B cell (primary cell): ENCODE results near the gene SLC20A1. TPM values are rescaled to one million over a fixed set of nuclear protein-coding genes. Genes with fewer than 3 reads are reported as not detected.

Source experiments
- ATAC-seq: fragments of 200-7000 bp; cut with Tn5 transposase; one replicate; pipeline ENCODE4 v1.10.0; 2021; ENCODE audit warnings: low read depth, mild to moderate bottlenecking, moderate number of reproducible peaks, moderate library complexity
- CTCF ChIA-PET: fragments of 350-600 bp; sonication (Branson Sonifier 250); formaldehyde crosslinking; loops from one replicate; lab custom pipeline; 2021; ENCODE audit warnings: antibody characterized with exemption, inconsistent platforms; lab: Charles Lee
- POLR2A ChIA-PET: fragments of 350-600 bp; sonication (Branson Sonifier 250); formaldehyde crosslinking; loops from one replicate; lab custom pipeline; 2021; ENCODE audit warnings: antibody characterized with exemption; lab: Charles Lee
- DNase-seq: peaks from one replicate; pipeline ENCODE4 v3.0.0; 2013
- H2AFZ ChIP-seq: 2 replicates; pipeline ENCODE4 v1.6.1; 2012; ENCODE audit warnings: mild to moderate bottlenecking, low read depth, low read length; ENCODE audit not compliant: insufficient read depth, poor library complexity, severe bottlenecking
- H3K27ac ChIP-seq, 2 donors: 1 replicate in 1 of 2; 2 replicates in 1 of 2; pipeline ENCODE4 v1.5.1; 2012 to 2013; ENCODE audit warnings: low read length in 2 of 2, mild to moderate bottlenecking in 2 of 2, moderate library complexity in 1 of 2
- H3K27me3 ChIP-seq, 4 experiments: fragments of 200-600 bp in 1 of 4; sonication (generic) in 1 of 4; replicated peaks in 1 of 4; 1 replicate in 2 of 4; 2 replicates in 2 of 4; pipeline versions ENCODE4 v1.6.1 to v1.7.0; 2013 to 2016; ENCODE audit warnings: low read length in 3 of 4, mild to moderate bottlenecking in 2 of 4, mixed read lengths in 1 of 4, moderate library complexity in 1 of 4; ENCODE audit not compliant: insufficient read depth in 4 of 4, control insufficient read depth in 3 of 4; ENCODE audit errors: control extremely low read depth in 1 of 4
- H3K36me3 ChIP-seq, 2 experiments: replicated peaks in 1 of 2; 1 replicate in 1 of 2; 2 replicates in 1 of 2; pipeline versions ENCODE4 v1.6.1 to v1.7.1; 2013; ENCODE audit warnings: low read length in 1 of 2; ENCODE audit not compliant: insufficient read depth in 2 of 2, control insufficient read depth in 1 of 2; ENCODE audit errors: control extremely low read depth in 1 of 2, extremely low read depth in 1 of 2
- H3K4me1 ChIP-seq, 2 donors: fragments of 200-600 bp in 1 of 2; sonication (generic) in 1 of 2; 1 replicate in 1 of 2; 2 replicates in 1 of 2; pipeline versions ENCODE4 v1.5.1 to v1.6.1; 2013 to 2017; ENCODE audit warnings: low read length in 2 of 2; ENCODE audit not compliant: control insufficient read depth in 2 of 2, insufficient read depth in 2 of 2
- H3K4me2 ChIP-seq: replicated peaks from 2 replicates; pipeline ENCODE3; 2012; ENCODE audit warnings: mild to moderate bottlenecking, low read depth, low read length; ENCODE audit not compliant: poor library complexity, severe bottlenecking
- H3K4me3 ChIP-seq, 5 experiments: fragments of 200-600 bp in 1 of 5; sonication (generic) in 1 of 5; 1 replicate in 3 of 5; 2 replicates in 2 of 5; pipeline versions ENCODE4 v1.5.1 to v1.7.0; 2011 to 2016; ENCODE audit warnings: low read length in 4 of 5, mild to moderate bottlenecking in 4 of 5, low read depth in 2 of 5, control low read depth in 1 of 5, moderate library complexity in 1 of 5; ENCODE audit not compliant: insufficient read depth in 1 of 5; ENCODE audit errors: control extremely low read depth in 1 of 5, extremely low read depth in 1 of 5
- H3K79me2 ChIP-seq: fragments of 200-600 bp; sonication (generic); one replicate; pipeline ENCODE4 v1.6.0; 2016; ENCODE audit warnings: low read length; ENCODE audit not compliant: control insufficient read depth, insufficient read depth
- H3K9ac ChIP-seq: fragments of 200-600 bp; sonication (generic); 2 replicates; pipeline ENCODE4 v1.6.1; 2017; ENCODE audit warnings: mild to moderate bottlenecking, low read length, moderate library complexity
- H3K9me3 ChIP-seq, 3 donors: one replicate each; pipeline versions ENCODE4 v1.6.1 to v1.7.1; 2013; ENCODE audit warnings: low read length in 2 of 3; ENCODE audit not compliant: control insufficient read depth in 2 of 3, insufficient read depth in 1 of 3; ENCODE audit errors: control extremely low read depth in 1 of 3
- H4K20me1 ChIP-seq: 2 replicates; pipeline ENCODE4 v1.6.0; 2012; ENCODE audit warnings: mild to moderate bottlenecking, low read length; ENCODE audit not compliant: insufficient read depth, control insufficient read depth, poor library complexity, severe bottlenecking
- H3K27ac Mint-ChIP-seq: one replicate; pipeline ENCODE4 v1.8.0; 2021; ENCODE audit warnings: mixed read lengths
- H3K27me3 Mint-ChIP-seq: one replicate; pipeline ENCODE4 v1.8.0; 2021; ENCODE audit warnings: mixed read lengths
- H3K4me1 Mint-ChIP-seq: one replicate; pipeline ENCODE4 v1.8.0; 2021; ENCODE audit warnings: mixed read lengths
- H3K4me3 Mint-ChIP-seq: one replicate; pipeline ENCODE4 v1.8.0; 2021; ENCODE audit warnings: mixed read lengths
- H3K9me3 Mint-ChIP-seq: one replicate; pipeline ENCODE4 v1.8.0; 2022; ENCODE audit warnings: mixed read lengths; ENCODE audit not compliant: insufficient read depth
- EZH2 ChIP-seq: IDR thresholded peaks from 2 replicates; pipeline ENCODE4 v1.6.1; 2012; ENCODE audit warnings: borderline replicate concordance, low read depth, mild to moderate bottlenecking, moderate library complexity, low read length; ENCODE audit not compliant: insufficient read depth, poor library complexity, severe bottlenecking
- WGBS: methylation state at CpG from one replicate; pipeline ENCODE4 v1.1.5; 2013; ENCODE audit warnings: missing lambda C conversion rate; ENCODE audit not compliant: insufficient coverage; 5-methylcytosine and 5-hydroxymethylcytosine counted together
- intact Hi-C: fragments of 100-400 bp; cut with micrococcal nuclease; formaldehyde crosslinking; loops from one replicate; pipeline ENCODE4 v1.10.0; 2022
- polyA plus RNA-seq: library from polyadenylated mRNA; depleted of rRNA; stranded (reverse); fragments of >200 nt; gene quantifications from 2 replicates; pipeline ENCODE4 v1.2.3, GENCODE V29; 2012
- total RNA-seq, 2 donors: library from RNA; stranded (reverse); fragments of 120-200 nt in 1 of 2; gene quantifications; 1 replicate in 1 of 2; 2 replicates in 1 of 2; pipeline versions ENCODE4 v1.2.3 to v1.2.4, GENCODE V29; 2013 to 2022
- TF ChIP-seq, protein P1 (sequence below): fragments of 200-600 bp; IDR thresholded peaks from one replicate; pipeline ENCODE4 v1.8.0; 2022; ENCODE audit warnings: antibody characterized with exemption, mild to moderate bottlenecking

The SLC20A1 gene
- total and polyA plus RNA-seq, 2 donors (not counting 1 experiment from before 2014, with no cell fraction given) = 16.1 to 54.9 TPM

DNA sequence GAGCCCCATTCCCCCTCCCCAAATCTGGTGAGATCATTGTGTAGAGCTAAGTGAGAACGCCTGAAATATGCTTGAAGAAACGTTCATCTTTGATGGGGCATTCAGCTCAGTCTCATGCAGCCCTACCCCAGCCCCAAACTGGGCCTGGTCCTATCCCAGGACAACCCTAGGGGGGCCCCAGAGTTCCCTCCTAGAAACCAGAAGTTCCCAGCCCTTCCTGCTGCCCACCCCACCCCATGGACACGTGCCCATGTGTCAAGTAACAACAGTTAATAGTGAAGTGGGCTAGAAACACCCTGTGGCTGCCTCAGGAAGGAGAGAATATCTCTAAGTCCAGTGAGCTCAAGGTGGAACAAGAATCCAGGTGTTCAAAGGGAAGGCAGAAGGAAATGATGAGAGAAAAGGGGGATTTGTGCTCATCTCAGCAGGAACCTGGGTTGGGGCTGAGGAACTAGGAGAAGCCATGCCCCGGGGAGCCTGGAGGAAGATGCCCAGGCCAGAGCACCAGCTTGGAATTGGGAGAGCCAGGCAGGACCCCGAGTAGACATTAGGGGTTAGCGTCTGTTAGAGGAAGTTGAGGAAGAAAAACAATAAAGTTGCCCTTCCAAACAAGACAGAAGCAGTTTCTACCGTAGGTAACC lies 20.1 kb upstream of the SLC20A1 start:
- intact Hi-C loops = loop anchor here (1.0 to 10.0 kb wide), 4 partner anchors 25 to 333 kb away; no protein-coding TSS in a partner anchor
- no peak overlapping the region for H3K27ac Mint-ChIP-seq
- H3K9ac ChIP-seq = no peak overlapping the region
- no peak overlapping the region for H3K4me3 ChIP-seq
- no peak overlapping the region for H2AFZ ChIP-seq
- no peak overlapping the region for H3K27ac ChIP-seq
- H3K36me3 ChIP-seq = no peaks in the 10 kb centered on the region
- TF ChIP-seq, protein P1, sequence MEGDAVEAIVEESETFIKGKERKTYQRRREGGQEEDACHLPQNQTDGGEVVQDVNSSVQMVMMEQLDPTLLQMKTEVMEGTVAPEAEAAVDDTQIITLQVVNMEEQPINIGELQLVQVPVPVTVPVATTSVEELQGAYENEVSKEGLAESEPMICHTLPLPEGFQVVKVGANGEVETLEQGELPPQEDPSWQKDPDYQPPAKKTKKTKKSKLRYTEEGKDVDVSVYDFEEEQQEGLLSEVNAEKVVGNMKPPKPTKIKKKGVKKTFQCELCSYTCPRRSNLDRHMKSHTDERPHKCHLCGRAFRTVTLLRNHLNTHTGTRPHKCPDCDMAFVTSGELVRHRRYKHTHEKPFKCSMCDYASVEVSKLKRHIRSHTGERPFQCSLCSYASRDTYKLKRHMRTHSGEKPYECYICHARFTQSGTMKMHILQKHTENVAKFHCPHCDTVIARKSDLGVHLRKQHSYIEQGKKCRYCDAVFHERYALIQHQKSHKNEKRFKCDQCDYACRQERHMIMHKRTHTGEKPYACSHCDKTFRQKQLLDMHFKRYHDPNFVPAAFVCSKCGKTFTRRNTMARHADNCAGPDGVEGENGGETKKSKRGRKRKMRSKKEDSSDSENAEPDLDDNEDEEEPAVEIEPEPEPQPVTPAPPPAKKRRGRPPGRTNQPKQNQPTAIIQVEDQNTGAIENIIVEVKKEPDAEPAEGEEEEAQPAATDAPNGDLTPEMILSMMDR = no peak
- TF ChIP-seq EZH2 = no peak
- H3K4me3 Mint-ChIP-seq = no peak overlapping the region
- H3K4me2 ChIP-seq = no peak overlapping the region
- no peaks in the 10 kb centered on the region for H3K9me3 Mint-ChIP-seq
- H3K4me1 Mint-ChIP-seq = peaks cover 13% of the 10 kb centered on the region
- POLR2A ChIA-PET = interaction anchor here (1.3 kb wide), 1 partner anchor 20 kb away, joined by 10 read pairs; the partner anchor contains the start of gene SLC20A1
- no peaks in the 10 kb centered on the region for H3K27me3 Mint-ChIP-seq
- DNase-seq = no peak
- 74% methylated on average over 2 of the region's 7 CpGs for WGBS
- no peak for ATAC-seq
- no peaks in the 10 kb centered on the region for H3K9me3 ChIP-seq
- peaks cover 5 to 28% of the 10 kb centered on the region in 2 donors for H3K4me1 ChIP-seq
- H3K27me3 ChIP-seq = no peaks in the 10 kb centered on the region
- H4K20me1 ChIP-seq = no peaks in the 10 kb centered on the region
- CTCF ChIA-PET = interaction anchor here (0.9 to 16.6 kb wide), 16 partner anchors 10 to 261 kb away, joined by 3 to 496 read pairs (median 6); partner anchors contain the start of genes NT5DC4 and SLC20A1
- no peaks in the 10 kb centered on the region for H3K79me2 ChIP-seq

DNA sequence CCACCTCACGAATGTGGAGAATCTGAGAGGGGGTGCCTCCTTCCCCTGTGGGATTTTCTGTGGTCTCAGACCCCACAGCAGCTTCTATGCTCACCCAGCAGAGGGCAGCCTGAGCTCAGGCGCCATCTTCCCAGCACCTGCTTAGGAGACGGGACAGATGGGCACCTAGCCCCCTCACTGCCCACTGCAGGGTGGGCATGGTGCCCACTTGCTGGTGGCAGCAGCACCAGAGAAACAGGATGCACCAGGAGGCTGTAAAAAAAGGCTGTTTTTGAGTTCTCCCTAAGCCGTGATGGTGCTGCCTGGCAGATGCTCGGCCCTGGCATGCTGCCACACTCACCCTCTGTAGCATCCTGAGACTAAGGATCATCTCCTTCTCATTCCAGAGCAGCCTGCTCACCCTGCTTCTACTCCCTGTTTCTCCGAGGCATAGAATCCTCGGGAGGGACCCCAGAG lies 19.1 kb upstream of the SLC20A1 start:
- Mint-ChIP-seq H3K4me3 (peak overlapping the region; percentile 56), H3K27ac (no peak overlapping the region), H3K4me1 (peaks cover 23% of the 10 kb centered on the region), H3K27me3 (no peaks in the 10 kb centered on the region), H3K9me3 (no peaks in the 10 kb centered on the region)
- Histone ChIP-seq H3K27me3 (no peaks in the 10 kb centered on the region), H3K36me3 (no peaks in the 10 kb centered on the region), H3K9ac (peak overlapping the region; percentile 3), H2AFZ (peak overlapping the region; percentile 81), H3K79me2 (no peaks in the 10 kb centered on the region), H3K9me3 (no peaks in the 10 kb centered on the region), H3K27ac (no peak overlapping the region), H4K20me1 (no peaks in the 10 kb centered on the region), H3K4me3 (peak overlapping the region in 3 of 5 experiments; percentile 39 to 59 (median 46)), H3K4me1 (peaks cover 15 to 39% of the 10 kb centered on the region in 2 donors), H3K4me2 (peak overlapping the region; percentile 77)
- CTCF ChIA-PET = interaction anchor here (0.6 to 16.6 kb wide), 31 partner anchors 9 to 259 kb away, joined by 3 to 496 read pairs (median 4); partner anchors contain the start of genes CHCHD5, NT5DC4 and SLC20A1
- WGBS = 9% methylated on average over 7 of the region's 7 CpGs
- POLR2A ChIA-PET = interaction anchor here (0.9 to 1.7 kb wide), 4 partner anchors 10 to 99 kb away, joined by 3 to 10 read pairs (median 6); partner anchors contain the start of gene SLC20A1
- intact Hi-C loops = loop anchor here (1.0 to 10.0 kb wide), 4 partner anchors 26 to 332 kb away; no protein-coding TSS in a partner anchor
- TF ChIP-seq, protein P1 = peak; percentile 89
- TF ChIP-seq EZH2 = no peak
- DNase-seq = peak; percentile 82
- ATAC-seq = peak; percentile 79
